GM06990 (cell line): ENCODE results near the gene ETV5.

Experiments used
- DNase-seq: peaks from one replicate; pipeline ENCODE4 v3.0.0-alpha.2; 2011; ENCODE audit not compliant: insufficient read length; ENCODE audit errors: extremely low read depth
- H3K27me3 ChIP-seq: replicated peaks from 2 replicates; pipeline ENCODE4 v1.6.0; 2011; ENCODE audit warnings: low read length; ENCODE audit not compliant: control insufficient read depth, insufficient read depth
- H3K36me3 ChIP-seq: 2 replicates; pipeline ENCODE4 v1.5.1; 2011; ENCODE audit warnings: low read length; ENCODE audit not compliant: control insufficient read depth, insufficient read depth
- H3K4me3 ChIP-seq: replicated peaks from 2 replicates; pipeline ENCODE4 v1.5.1; 2011; ENCODE audit warnings: low read depth, mild to moderate bottlenecking, control low read depth, low read length
- CTCF ChIP-seq: IDR thresholded peaks from 2 replicates; pipeline ENCODE4 v1.5.1; 2011; ENCODE audit warnings: low read length, control low read depth, mild to moderate bottlenecking, inconsistent platforms; ENCODE audit not compliant: insufficient read depth, poor library complexity, severe bottlenecking

Gene ETV5

GRCh38 chr3:186115239-186115996 lies 6.5 kb upstream of the ETV5 start:
- no peaks in the 10 kb centered on the region for H3K36me3 ChIP-seq
- TF ChIP-seq CTCF = no peak
- no peaks in the 10 kb centered on the region for H3K27me3 ChIP-seq
- no peak overlapping the region for H3K4me3 ChIP-seq
- DNase-seq = no peak

GRCh38 chr3:186110975-186111974 lies 2.4 kb upstream of the ETV5 start:
- H3K36me3 ChIP-seq = no peaks in the 10 kb centered on the region
- DNase-seq = no peak
- no peaks in the 10 kb centered on the region for H3K27me3 ChIP-seq
- no peak for TF ChIP-seq CTCF
- no peak overlapping the region for H3K4me3 ChIP-seq

DNA sequence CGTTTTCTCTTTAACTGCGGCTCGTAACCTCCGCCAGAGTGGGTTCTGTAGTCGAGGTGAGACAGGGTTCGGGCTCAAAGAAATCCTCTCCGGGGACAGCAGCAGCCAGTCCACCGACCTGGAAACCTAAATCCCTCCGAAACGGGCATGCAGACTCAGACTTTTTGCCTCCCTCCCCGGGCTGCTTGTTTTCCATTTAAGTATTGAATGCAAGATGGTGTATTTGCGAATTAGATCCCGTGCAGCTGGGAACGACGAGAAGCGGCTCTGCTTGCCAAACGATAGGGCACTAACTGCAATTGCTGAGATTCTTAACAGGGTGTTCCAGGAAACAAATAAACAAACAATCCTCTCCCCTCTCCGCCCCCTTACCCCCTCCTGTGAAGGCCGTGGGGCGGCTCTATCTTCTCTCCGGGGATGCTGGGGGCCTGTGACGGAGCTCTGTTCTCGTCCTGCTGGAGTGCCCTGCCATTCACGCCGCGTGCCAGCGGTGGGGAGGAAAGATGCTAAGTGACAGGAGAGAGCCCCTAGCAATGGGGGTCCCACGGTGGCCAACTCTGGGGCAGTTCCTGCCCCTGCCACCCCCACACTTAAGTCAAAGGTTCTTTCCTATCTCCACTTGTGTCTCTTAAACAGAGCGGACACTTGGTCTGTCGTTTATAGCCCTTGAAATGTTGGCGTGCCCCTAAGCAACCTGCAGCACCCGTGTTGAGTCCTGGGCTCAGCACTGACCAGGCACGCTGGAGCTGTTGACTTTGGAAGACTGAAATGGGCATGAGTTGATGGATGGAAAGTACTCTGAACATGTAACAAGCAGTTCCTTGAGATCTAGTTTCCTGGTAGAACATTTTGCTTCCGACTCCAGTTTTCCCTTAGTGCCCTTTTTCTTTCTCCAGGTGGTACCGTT lies 1.3 kb upstream of the ETV5 start:
- H3K36me3 ChIP-seq = no peaks in the 10 kb centered on the region
- no peaks in the 10 kb centered on the region for H3K27me3 ChIP-seq
- peak overlapping the region; percentile 72 for H3K4me3 ChIP-seq
- TF ChIP-seq CTCF = no peak
- DNase-seq = peak; percentile 33

DNA sequence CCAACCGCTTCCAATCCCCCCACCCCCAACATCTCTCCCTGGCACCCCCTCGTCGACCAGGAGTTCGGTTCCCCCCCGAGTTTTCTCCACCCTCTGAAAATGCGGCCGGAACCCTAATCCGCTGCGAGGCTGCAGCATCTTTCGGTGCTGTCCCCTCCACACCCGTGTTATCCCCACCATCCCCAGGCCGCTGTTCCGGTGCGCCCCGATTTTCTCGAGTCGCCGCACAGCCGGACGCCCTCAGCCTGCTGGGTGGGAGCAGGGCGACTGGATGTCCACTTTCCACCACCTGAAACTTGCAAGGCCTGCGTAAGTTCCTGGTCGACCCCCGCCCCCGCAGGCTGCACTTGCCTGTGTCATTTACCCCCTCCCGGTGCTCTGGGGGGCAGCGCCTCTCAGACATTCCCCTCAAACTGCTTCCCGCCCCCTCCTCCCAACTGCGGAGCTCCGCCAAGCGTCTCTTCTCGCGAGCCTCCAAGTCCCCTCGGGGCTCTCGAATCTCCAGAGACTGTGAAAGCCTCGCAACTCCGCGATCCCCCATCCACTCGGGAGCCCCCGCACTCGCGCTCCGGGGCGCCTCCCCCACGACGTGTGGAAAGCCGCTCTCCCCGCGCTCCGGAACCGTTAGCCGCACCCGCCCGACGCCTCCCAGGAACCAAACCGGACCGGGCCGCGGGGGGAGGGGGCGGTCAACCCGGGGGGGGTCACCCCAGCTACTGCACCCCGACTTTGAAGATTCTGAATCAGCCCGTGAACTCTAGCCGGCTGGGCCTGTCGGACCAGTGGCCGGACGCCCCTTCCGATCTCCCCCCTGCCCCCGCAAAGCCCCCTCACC lies 566 bp downstream of the ETV5 start:
- TF ChIP-seq CTCF = no peak
- peak; percentile 53 for DNase-seq
- Histone ChIP-seq H3K36me3 (no peaks in the 10 kb centered on the region; the same call in 1 of the 2 replicates), H3K27me3 (no peaks in the 10 kb centered on the region), H3K4me3 (peak overlapping the region; percentile 80)
